T1000 (cell line): Measurements from ENCODE around the gene COG1.

Experiments
- DNase-seq: peaks from one replicate; lab custom pipeline; 2025; ENCODE audit warnings: mixed read lengths; lab: John Stamatoyannopoulos, UW

Gene COG1

GRCh38 chr17:73227944-73228343, 35.1 kb downstream of the COG1 start:
- no peak for DNase-seq

GRCh38 chr17:73228748-73229236, 35.9 kb downstream of the COG1 start:
- DNase-seq, result peak; percentile 45

DNA sequence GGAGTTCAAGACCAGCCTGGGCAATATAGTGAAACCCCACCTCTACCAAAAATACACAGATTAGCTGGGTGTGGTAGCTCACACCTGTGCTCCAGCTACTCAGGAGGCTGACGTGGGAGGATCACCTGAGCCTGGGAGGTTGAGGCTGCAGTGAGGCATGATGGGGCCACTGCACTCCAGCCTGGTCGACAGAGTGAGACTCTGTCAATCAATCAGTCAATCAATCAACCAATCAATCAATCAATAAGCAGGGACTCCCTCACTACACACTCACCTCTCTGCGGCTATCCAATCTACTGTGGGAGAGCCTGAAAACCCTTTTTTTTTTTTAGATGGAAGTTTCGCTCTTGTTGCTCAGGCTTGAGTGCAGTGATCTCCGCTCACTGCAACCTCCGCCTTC, 37.2 kb downstream of the COG1 start:
- no peak for DNase-seq

DNA sequence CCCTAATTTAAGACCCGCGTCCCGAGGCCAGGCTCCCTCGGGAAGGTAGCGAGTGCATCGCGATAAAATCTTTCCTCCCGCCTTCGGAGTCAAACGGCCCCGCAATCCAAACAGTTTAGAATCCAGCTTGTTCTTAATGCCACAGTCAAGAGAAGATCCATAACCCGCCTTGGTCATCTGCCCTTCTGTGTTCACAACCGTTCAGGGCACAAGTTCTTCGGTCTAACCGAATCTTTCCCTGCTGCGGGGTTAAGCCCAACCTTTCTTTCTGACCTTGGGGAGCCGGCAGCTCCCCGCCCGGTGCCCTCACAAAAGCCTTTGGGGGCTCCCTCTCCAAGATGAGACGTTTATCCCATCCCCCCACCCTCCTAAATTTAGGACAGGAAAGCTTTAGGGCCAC, 38.5 kb downstream of the COG1 start:
- DNase-seq, result no peak

GRCh38 chr17:73231841-73232586, 39.2 kb downstream of the COG1 start:
- peak; percentile 97 for DNase-seq

DNA sequence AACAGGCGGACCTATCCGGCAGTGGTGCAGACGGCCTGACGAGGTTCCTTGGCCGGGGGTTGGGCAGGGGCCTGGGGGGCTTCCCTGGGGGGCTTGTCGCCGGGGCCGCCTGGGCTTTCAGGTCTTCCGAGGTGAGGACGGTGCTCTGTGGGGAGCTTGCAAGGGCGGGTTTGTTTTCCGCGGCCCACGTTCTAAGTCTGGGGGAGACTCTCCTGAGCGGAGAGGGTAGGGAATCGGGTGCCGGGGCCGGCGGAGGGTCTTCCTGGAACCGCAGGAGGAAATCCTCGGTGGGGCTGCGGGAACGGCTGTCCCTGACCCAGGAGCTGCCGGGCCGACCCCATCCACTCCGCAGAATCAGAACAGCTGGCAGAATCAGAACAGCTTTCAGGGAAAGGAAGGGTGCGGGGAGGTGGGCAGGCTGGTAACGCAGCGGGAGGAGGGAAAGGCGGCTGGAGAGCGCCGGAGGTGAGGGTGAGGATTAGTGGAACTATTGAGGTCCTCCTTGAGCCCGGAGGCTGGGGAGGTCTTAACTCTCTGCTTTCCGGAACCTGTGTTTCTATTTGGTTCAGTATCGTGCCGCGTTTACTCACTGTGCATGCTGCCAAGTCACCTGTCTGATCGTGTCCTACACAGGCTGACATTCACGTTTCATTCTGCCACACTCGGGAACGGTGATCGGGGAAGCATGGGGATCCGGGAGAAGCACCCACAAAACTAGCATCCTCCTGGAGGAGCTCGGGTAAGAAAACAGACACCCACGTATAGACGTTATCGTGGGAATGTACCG, 39.9 kb downstream of the COG1 start:
- DNase-seq, result no peak

DNA sequence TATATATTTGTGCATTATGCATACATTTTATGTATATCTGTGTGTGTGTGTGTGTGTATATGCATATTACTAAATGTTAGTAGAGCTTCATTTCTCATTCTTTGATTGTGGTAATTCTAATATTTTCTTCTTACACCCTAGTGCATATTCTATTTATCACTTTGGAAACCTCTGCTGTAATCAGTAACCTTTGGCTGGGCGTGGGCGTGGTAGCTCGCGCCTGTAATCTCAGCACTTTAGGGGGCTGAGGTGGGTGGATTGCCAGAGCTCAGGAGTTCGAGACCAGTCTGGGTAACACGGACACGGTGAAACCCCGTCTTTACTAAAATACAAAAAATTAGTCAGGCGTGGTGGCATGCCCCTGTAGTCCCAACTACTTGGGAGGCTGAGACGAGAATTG, 41.9 kb downstream of the COG1 start:
- no peak for DNase-seq

DNA sequence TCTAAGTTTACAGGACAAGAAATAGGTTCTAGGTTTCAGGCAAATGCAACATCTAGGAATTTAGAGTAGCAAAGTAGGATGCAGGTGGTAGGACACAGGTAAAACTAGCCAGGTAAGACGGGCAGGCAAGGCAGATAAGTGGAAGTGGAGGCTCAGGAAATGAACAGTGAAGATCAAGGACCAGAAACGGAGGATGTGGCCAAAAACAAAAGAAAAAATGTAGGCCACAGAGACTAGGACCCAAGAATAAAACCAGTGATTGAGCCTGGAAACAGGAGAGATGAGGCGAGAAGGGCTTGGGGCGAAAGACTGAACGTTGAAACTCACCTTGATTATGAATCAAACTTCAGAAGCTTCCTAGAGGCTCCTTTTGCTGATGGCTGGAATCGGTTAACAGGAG, 44.9 kb downstream of the COG1 start:
- no peak for DNase-seq

DNA sequence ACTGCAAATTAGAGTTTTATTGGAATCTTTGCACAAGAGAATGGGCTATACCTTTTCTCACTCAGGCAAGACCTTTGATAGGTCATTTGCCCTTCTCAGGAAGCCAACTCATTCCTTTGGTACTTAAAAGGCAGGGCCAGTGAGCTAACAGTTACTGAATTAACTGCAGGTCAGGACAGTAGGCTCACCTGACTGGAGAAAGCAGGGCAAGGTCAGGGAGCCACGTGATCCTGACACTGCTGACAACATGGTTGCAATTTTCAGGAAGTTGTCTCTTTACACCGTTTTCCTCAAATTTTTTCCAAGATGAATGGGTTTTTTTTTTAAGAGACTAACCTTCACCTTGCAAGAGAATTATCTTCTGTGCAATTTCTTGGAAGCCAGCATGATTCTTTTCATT, 47.7 kb downstream of the COG1 start:
- DNase-seq, result no peak

GRCh38 chr17:73247726-73248125, 54.9 kb downstream of the COG1 start:
- no peak for DNase-seq

DNA sequence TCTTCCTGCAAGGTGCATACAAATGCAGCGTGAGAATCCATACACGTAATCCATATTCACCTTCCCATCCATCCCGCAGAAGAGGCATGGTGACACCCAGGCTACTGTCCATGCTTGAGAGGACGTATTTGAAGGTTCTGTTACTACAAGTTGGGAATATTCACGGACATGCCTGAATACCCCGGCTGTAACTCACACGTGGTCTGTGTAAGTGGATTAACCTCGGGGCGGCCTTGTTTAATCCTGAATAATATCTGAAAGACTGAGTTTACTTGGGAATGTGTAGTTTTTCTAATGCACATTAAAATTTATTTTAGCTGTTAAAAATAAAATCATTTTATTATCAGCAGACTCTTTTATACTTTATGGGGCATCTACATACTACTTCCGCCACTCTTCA, 55.7 kb downstream of the COG1 start:
- no peak for DNase-seq

DNA sequence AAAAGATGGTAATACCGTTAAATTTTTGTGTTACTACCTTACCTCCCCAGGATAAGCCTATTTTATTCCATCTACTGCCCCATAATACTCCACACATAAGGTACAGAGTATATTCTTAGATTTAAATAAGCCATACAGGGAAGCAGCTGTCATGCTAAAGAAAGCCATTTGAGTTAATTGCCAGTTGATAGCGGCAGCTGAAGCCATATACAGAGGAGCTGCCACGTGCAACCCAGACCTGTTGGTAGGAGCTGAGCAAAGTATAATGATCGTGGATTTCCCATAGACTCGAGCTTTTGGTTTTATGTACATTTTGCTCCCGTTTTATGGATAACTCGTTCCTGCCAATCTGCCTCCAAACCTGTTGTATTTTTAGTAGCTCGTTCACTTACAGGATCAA, 56.8 kb downstream of the COG1 start:
- no peak for DNase-seq

- no peak for DNase-seq
Measured at GRCh38 chr17:73250851-73251640, 58.2 kb downstream of the COG1 start.

DNA sequence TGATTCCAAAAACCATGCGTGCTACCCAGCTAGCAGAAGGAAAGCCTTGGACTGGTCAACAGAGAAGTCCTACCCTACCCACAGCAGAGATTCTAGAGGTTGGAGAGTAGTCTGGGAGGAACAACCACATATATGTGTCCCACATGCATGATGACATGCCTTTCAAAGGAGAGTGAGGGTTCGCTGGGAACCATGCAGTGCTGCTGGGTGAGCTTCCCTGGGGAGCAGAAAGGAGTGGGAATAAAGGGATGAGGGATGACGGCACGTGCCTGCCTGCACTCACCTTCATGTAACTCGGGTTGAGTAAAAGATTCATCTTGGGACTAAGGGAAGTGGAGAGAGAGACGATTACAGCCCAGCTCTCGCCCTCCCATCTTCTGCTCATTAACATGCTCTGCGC, 59.0 kb downstream of the COG1 start:
- DNase-seq, result no peak

GRCh38 chr17:73255671-73256181, 62.9 kb downstream of the COG1 start:
- peak; percentile 21 for DNase-seq

GRCh38 chr17:73256220-73256619, 63.4 kb downstream of the COG1 start:
- DNase-seq, result no peak

DNA sequence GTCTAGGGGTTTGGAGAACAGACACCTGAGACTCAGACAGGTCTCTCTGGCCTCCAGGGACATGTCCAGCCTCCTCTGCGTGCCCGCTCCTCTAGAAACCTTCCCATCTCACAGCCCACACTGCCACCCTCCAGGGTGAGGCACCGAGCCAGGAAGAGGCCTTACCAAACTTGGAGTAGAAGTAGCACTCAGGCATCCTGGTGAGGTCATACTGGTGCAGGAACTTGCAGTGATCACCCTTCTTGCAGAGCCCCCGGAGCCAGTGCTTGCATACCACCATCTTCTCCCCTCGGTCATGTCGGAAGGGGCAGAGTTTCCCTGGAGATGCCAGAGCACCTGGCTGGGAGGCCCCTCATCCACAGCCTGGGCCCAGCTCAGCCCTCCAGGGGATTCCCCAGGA, 64.7 kb downstream of the COG1 start:
- no peak for DNase-seq
